Mesenchymal stem cell (in vitro differentiated cells and primary cell): ENCODE data around the gene BICC1.

Experiments used
- DNase-seq: peaks from one replicate; pipeline ENCODE4 v3.0.0-alpha.2; 2013
- H2AFZ ChIP-seq: one replicate; pipeline ENCODE4 v1.6.1; 2013; ENCODE audit warnings: low read depth, mild to moderate bottlenecking, control low read depth, inconsistent platforms, low read length, moderate library complexity
- H2AK5ac ChIP-seq: 2 replicates; pipeline ENCODE4 v1.6.1; 2013; ENCODE audit warnings: low read length, moderate library complexity, mild to moderate bottlenecking, inconsistent platforms; ENCODE audit not compliant: severe bottlenecking
- H2BK120ac ChIP-seq: one replicate; pipeline ENCODE4 v1.6.1; 2013; ENCODE audit warnings: low read depth, mild to moderate bottlenecking, inconsistent platforms, low read length, moderate library complexity
- H2BK12ac ChIP-seq, 2 experiments: one replicate each; pipeline ENCODE4 v1.6.1; 2013; ENCODE audit warnings: inconsistent platforms in 2 of 2, low read length in 2 of 2, mild to moderate bottlenecking in 2 of 2, moderate library complexity in 2 of 2, control low read depth in 1 of 2
- H2BK15ac ChIP-seq: one replicate; pipeline ENCODE4 v1.6.1; 2013; ENCODE audit warnings: mild to moderate bottlenecking, low read depth, inconsistent platforms; ENCODE audit not compliant: poor library complexity, severe bottlenecking
- H2BK5ac ChIP-seq: 2 replicates; pipeline ENCODE4 v1.6.1; 2013; ENCODE audit warnings: low read depth, mild to moderate bottlenecking, low read length, control low read depth, inconsistent platforms; ENCODE audit not compliant: poor library complexity, severe bottlenecking
- H3K14ac ChIP-seq, 2 experiments: one replicate each; pipeline ENCODE4 v1.6.1; 2013; ENCODE audit warnings: inconsistent platforms in 2 of 2, low read length in 2 of 2, control low read depth in 1 of 2, mild to moderate bottlenecking in 1 of 2, moderate library complexity in 1 of 2
- H3K18ac ChIP-seq, 2 experiments: one replicate each; pipeline ENCODE4 v1.6.1; 2013; ENCODE audit warnings: inconsistent platforms in 2 of 2, low read length in 2 of 2, control low read depth in 1 of 2, low read depth in 1 of 2, mild to moderate bottlenecking in 1 of 2
- H3K23ac ChIP-seq, 2 experiments: one replicate each; pipeline ENCODE4 v1.6.1; 2013; ENCODE audit warnings: inconsistent platforms in 2 of 2, low read length in 2 of 2, mild to moderate bottlenecking in 2 of 2, moderate library complexity in 2 of 2, control low read depth in 1 of 2
- H3K27ac ChIP-seq: 2 replicates; pipeline ENCODE4 v1.5.1; 2013; ENCODE audit warnings: mild to moderate bottlenecking, moderate library complexity, low read length, control low read depth, inconsistent platforms; ENCODE audit not compliant: poor library complexity, severe bottlenecking
- H3K27me3 ChIP-seq, 2 experiments: 2 replicates each; pipeline versions ENCODE4 v1.6.1 to v1.7.0; 2013; ENCODE audit warnings: low read length in 2 of 2, mild to moderate bottlenecking in 2 of 2, moderate library complexity in 2 of 2, control low read depth in 1 of 2, inconsistent platforms in 1 of 2; ENCODE audit not compliant: control insufficient read depth in 1 of 2, insufficient read depth in 1 of 2
- H3K36me3 ChIP-seq, 2 experiments: 2 replicates each; pipeline versions ENCODE4 v1.6.1 to v1.7.0; 2013; ENCODE audit warnings: low read length in 2 of 2, control low read depth in 1 of 2, inconsistent platforms in 1 of 2, low read depth in 1 of 2, mild to moderate bottlenecking in 1 of 2; ENCODE audit not compliant: insufficient read depth in 2 of 2, control insufficient read depth in 1 of 2
- H3K4ac ChIP-seq, 2 experiments: one replicate each; pipeline ENCODE4 v1.6.1; 2013; ENCODE audit warnings: inconsistent platforms in 2 of 2, low read length in 2 of 2, mild to moderate bottlenecking in 2 of 2, moderate library complexity in 2 of 2, control low read depth in 1 of 2, low read depth in 1 of 2
- H3K4me1 ChIP-seq: 2 replicates; pipeline ENCODE4 v1.6.1; 2013; ENCODE audit warnings: low read depth, low read length, control low read depth; ENCODE audit not compliant: control insufficient read depth, insufficient read depth
- H3K4me2 ChIP-seq: 2 replicates; pipeline ENCODE4 v1.6.1; 2013; ENCODE audit warnings: low read length, mild to moderate bottlenecking, inconsistent platforms; ENCODE audit not compliant: poor library complexity, severe bottlenecking
- H3K4me3 ChIP-seq, 2 experiments: 2 replicates each; pipeline versions ENCODE4 v1.5.1 to v1.7.0; 2013; ENCODE audit warnings: low read length in 2 of 2, mild to moderate bottlenecking in 2 of 2, control low read depth in 1 of 2, low read depth in 1 of 2; ENCODE audit not compliant: insufficient read depth in 1 of 2
- H3K79me1 ChIP-seq: replicated peaks from 2 replicates; pipeline ENCODE4 v1.6.1; 2013; ENCODE audit warnings: mild to moderate bottlenecking, control low read depth, low read length, inconsistent platforms; ENCODE audit not compliant: poor library complexity, severe bottlenecking
- H3K9ac ChIP-seq: 2 replicates; pipeline ENCODE4 v1.7.0; 2013; ENCODE audit warnings: mild to moderate bottlenecking, low read length, moderate library complexity
- H3K9me3 ChIP-seq: 2 replicates; pipeline ENCODE4 v1.7.0; 2013; ENCODE audit warnings: mild to moderate bottlenecking, low read length; ENCODE audit not compliant: control insufficient read depth
- H4K8ac ChIP-seq: one replicate; pipeline ENCODE4 v1.6.1; 2013; ENCODE audit warnings: inconsistent platforms, mild to moderate bottlenecking, low read length, moderate library complexity
- H4K91ac ChIP-seq: one replicate; pipeline ENCODE4 v1.6.1; 2013; ENCODE audit warnings: mild to moderate bottlenecking, low read length, inconsistent platforms
- WGBS: methylation state at CpG from one replicate; pipeline ENCODE4 v1.1.7; 2013; ENCODE audit warnings: mixed read lengths; 5-methylcytosine and 5-hydroxymethylcytosine counted together

Gene BICC1

DNA sequence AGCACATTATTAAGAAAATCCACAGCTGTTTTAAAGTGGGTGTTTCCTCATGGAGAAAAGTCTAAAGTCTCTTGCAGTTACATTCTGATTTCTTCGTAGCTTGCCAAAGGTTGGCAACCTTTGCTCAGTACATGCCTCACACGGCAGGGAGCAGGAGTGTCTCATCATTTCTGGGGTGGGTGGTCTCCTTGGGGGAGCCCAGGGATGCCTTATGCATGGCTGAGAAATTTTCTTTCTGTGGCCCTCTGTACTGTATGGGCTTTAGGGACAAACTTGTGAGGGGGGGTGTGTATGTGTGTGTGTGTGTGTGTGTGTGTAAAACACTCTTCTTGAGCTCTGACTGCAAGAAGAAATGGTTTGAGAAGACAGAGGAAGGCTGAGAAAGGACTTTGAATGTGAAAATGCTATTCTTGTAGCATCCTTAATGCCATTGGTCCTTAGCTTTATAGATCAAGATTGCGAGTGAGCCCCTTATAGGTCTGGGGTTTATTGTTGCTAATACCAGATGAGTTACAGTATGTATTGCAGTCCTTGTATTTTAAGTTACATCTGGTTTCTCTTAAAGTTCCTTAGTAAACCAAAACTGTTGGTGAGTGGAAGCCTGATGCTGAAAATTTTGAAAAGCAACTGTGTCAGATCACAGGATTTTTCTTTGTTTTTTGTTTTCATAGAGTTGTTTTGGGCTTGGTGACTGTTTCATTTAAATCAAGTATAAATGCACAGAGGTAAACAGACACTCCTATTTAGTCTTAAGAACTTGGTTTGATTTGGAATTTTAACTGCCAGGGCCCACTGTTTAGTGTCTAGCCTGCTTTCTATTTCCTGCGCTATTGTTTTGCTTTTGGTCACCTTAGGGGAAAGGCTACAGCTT, 242.0 kb downstream of the BICC1 start:
- Histone ChIP-seq H2AFZ (peak overlapping the region; percentile 27), H2BK12ac (no peak overlapping the region), H4K8ac (no peak overlapping the region), H3K4ac (no peak overlapping the region), H3K4me2 (peak overlapping the region; percentile 9), H3K4me3 (peak overlapping the region in 1 of 2 experiments; percentile 30), H3K9me3 (no peaks in the 10 kb centered on the region), H2BK5ac (no peak overlapping the region), H3K4me1 (peaks cover 13% of the 10 kb centered on the region), H3K27me3 (no peaks in the 10 kb centered on the region), H4K91ac (no peak overlapping the region), H3K36me3 (no peaks in the 10 kb centered on the region), H3K27ac (peak overlapping the region; percentile 88), H3K9ac (peak overlapping the region; percentile 90), H3K18ac (no peak overlapping the region), H2AK5ac (peak overlapping the region; percentile 85), H3K14ac (no peak overlapping the region), H2BK15ac (no peak overlapping the region), H2BK120ac (no peak overlapping the region), H3K23ac (no peak overlapping the region), H3K79me1 (peaks cover 7% of the 10 kb centered on the region)
- no peak for DNase-seq
- 88% methylated on average over 4 of the region's 4 CpGs for WGBS

DNA sequence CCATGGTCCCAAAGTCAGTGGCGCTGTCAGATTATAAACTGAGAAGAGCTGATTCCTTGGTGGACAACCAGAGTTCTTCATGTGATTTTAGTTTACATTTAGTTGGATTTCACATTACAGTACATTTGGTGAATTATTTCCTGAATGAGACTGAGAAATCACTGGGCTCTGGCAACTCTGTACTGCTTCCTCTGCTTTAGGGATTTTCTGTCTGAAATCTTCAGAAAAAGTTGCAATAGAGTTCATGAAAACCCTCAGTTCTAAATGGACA, 242.6 kb downstream of the BICC1 start:
- Histone ChIP-seq H3K27ac (peak overlapping the region; percentile 88), H3K27me3 (no peaks in the 10 kb centered on the region), H3K23ac (no peak overlapping the region), H3K4me1 (peaks cover 13% of the 10 kb centered on the region), H4K91ac (no peak overlapping the region), H3K18ac (no peak overlapping the region), H2BK5ac (no peak overlapping the region), H3K4me3 (peak overlapping the region in 1 of 2 experiments; percentile 30), H3K9ac (peak overlapping the region; percentile 90), H2BK120ac (no peak overlapping the region), H3K14ac (no peak overlapping the region), H4K8ac (no peak overlapping the region), H3K79me1 (peaks cover 9% of the 10 kb centered on the region), H3K4me2 (peak overlapping the region; percentile 9), H3K36me3 (no peaks in the 10 kb centered on the region), H3K4ac (no peak overlapping the region), H2BK15ac (no peak overlapping the region), H3K9me3 (no peaks in the 10 kb centered on the region), H2BK12ac (no peak overlapping the region), H2AK5ac (peak overlapping the region; percentile 85), H2AFZ (peak overlapping the region; percentile 27)
- WGBS, result 100% methylated on average over 1 of the region's 1 CpG
- DNase-seq, result no peak

DNA sequence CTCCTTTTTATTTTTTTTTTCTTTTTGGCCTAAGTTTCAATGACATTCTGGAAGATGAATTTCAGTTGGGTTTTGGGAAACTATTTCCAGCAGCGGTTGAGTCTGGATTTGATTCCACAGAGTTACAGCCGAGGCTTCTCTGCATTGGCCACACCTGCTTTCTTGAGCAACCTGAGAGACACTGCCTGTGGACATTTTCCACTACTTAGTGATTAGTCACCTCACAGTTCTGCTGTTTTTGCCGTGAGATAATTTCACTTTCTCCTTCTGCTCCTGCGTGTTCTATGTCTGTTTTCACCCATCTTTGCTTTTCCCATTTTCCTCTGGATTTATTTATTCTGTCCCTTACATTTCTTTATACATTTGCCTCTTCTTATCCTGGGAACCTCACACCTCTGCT, 243.0 kb downstream of the BICC1 start:
- 76% methylated on average over 4 of the region's 4 CpGs for WGBS
- H3K9me3 ChIP-seq, result no peaks in the 10 kb centered on the region
- H3K27me3 ChIP-seq, result no peaks in the 10 kb centered on the region
- no peak overlapping the region for H2AFZ ChIP-seq
- H3K4me3 ChIP-seq, result peak overlapping the region in 1 of 2 experiments; percentile 65
- peak overlapping the region; percentile 90 for H3K9ac ChIP-seq
- no peaks in the 10 kb centered on the region for H3K36me3 ChIP-seq
- H2BK120ac ChIP-seq, result no peak overlapping the region
- H3K4me1 ChIP-seq, result peaks cover 13% of the 10 kb centered on the region
- DNase-seq, result peak; percentile 70
- H2BK12ac ChIP-seq, result no peak overlapping the region
- no peak overlapping the region for H2BK15ac ChIP-seq
- peak overlapping the region; percentile 68 for H3K4me2 ChIP-seq
- H3K4ac ChIP-seq, result no peak overlapping the region
- no peak overlapping the region for H4K8ac ChIP-seq
- no peak overlapping the region for H3K23ac ChIP-seq
- H2BK5ac ChIP-seq, result peak overlapping the region; percentile 53
- H3K14ac ChIP-seq, result no peak overlapping the region
- H3K18ac ChIP-seq, result no peak overlapping the region
- H3K79me1 ChIP-seq, result peaks cover 9% of the 10 kb centered on the region
- H4K91ac ChIP-seq, result no peak overlapping the region
- H2AK5ac ChIP-seq, result no peak overlapping the region
- peak overlapping the region; percentile 88 for H3K27ac ChIP-seq

- peak overlapping the region; percentile 68 for H3K4me2 ChIP-seq
- peaks cover 13% of the 10 kb centered on the region for H3K4me1 ChIP-seq
- H2BK15ac ChIP-seq, result no peak overlapping the region
- no peak overlapping the region for H2BK12ac ChIP-seq
- H2AK5ac ChIP-seq, result peak overlapping the region; percentile 81
- H3K23ac ChIP-seq, result no peak overlapping the region
- H4K91ac ChIP-seq, result no peak overlapping the region
- no peak overlapping the region for H2BK120ac ChIP-seq
- H3K18ac ChIP-seq, result no peak overlapping the region
- no peaks in the 10 kb centered on the region for H3K36me3 ChIP-seq
- no peaks in the 10 kb centered on the region for H3K9me3 ChIP-seq
- peak; percentile 42 for DNase-seq
- no peak overlapping the region for H3K14ac ChIP-seq
- H3K9ac ChIP-seq, result peak overlapping the region; percentile 90
- H2AFZ ChIP-seq, result no peak overlapping the region
- peak overlapping the region; percentile 88 for H3K27ac ChIP-seq
- H4K8ac ChIP-seq, result no peak overlapping the region
- no peak overlapping the region for H3K4ac ChIP-seq
- WGBS, result 41% methylated on average over 6 of the region's 6 CpGs
- H3K27me3 ChIP-seq, result no peaks in the 10 kb centered on the region
- peaks cover 11% of the 10 kb centered on the region for H3K79me1 ChIP-seq
- peak overlapping the region; percentile 91 for H2BK5ac ChIP-seq
- peak overlapping the region in 1 of 2 experiments; percentile 65 for H3K4me3 ChIP-seq
Measured at GRCh38 chr10:58756130-58756719, 243.6 kb downstream of the BICC1 start.
